GM19238 (cell line): ENCODE results near the gene MTRFR.
"Not testable (repeated sequence)": the region's sequence is repeated elsewhere in the genome, so short reads cannot be mapped to it uniquely, and the experiment has no call there.

Experiments used
- DNase-seq: peaks from one replicate; pipeline ENCODE4 v3.0.0; 2011; ENCODE audit warnings: low spot score; ENCODE audit not compliant: insufficient read length

MTRFR gene

DNA sequence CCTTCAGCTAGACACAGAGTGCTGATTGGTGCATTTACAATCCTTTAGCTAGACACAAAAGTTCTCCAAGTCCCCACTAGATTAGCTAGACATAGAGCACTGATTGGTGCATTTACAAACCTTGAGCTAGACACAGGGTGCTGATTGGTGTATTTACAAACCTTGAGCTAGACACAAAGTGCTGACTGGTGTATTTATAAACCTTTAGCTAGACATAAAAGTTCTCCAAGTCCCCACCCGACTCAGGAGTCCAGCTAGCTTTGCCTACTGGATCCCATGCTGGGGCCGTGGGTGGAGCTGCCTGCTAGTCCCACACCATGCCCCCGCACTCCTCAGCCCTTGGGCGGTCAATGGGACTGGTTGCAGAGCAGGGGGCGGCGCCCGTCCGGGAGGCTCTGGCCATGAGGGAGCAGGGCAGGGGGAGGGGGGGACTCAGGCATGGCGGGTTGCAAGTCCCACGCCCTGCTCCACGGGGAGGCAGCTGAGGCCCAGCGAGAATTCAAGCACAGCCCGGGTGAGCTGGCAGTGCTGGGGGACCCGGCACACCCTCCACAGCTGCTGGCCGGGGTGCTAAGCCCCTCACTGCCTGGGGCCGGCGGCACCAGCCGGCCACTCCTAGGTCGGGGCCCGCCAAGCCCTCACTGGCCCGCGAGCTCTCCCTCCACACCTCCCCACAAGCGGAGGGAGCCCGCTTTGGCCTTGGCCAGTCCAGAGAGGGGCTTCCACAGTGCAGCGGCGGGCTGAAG, 15.9 kb downstream of the MTRFR start:
- DNase-seq = not testable (repeated sequence)

DNA sequence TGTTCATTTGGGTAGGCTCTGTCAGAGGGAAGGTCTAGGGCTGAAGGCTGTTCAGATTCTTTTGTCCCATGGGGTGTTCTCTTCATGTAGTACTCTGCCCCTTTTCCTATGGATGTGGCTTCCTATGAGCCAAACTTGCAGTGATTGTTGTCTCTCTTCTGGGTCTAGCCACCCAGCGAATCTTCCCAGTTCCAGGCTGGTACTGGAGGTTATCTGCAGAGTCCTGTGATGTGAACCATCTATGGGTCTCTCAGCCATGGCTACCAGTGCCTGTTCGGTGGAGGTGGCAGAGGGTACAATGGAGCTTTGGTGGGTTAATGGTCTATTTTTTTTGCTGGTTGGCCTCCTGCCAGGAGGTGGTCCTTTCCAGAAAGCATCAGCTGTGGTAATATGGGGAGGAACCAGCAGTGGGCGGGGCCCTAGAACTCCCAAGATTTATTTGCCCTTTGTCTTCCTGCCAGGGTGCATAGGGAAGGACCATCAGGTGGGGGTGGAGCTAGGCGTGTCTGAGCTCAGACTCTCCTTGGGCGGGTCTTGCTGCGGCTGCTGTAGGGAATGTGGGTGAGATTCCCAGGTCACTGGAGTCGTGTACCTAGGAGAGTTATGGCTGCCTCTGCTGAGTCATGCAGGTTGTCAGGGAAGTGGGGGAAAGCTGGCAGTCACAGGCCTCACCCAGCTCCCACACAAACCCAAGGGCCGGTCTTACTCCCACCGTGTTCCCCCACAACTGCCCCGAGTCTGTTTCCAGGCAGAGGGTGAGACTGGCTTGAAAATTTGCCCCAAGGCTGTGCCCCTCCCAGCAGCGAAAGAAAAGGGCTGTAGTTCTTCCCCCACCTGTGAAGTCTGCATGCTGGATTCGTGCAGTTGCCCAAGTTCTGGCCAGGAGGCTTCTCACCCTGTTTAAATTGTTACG, 17.5 kb downstream of the MTRFR start:
- no peak for DNase-seq

DNA sequence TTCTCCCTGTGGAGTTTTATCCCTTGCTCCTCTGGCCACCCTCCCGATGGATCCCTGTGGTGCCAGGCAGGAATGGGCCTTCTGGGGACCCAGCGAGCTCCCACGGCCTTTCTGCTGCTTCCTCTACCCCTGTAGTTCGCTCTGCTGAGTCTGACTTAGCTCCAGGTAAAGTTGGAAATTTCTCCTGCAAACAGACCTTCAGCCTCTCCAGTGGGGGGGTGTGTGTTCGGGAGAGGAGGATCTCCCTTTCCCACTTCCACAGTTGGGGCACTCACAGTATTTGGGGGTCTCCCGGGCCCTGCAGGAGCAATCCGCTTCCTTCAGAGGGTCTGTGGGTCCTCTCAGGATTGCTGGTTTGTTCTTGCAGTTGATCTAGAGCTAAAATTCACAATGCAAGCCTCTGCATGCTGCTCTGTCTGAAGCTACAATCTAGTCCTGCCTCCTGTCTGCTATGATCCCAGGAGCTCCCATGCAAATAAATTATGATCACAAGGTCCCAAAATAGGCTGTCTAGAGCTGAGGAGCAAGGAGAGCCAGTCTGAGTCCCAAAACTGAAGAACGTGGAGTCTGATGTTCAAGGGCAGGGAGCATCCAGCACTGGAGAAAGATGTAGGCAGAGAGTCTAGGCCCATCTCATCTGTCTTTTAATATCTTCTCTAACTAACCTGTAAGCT, 18.3 kb downstream of the MTRFR start:
- no peak for DNase-seq

DNA sequence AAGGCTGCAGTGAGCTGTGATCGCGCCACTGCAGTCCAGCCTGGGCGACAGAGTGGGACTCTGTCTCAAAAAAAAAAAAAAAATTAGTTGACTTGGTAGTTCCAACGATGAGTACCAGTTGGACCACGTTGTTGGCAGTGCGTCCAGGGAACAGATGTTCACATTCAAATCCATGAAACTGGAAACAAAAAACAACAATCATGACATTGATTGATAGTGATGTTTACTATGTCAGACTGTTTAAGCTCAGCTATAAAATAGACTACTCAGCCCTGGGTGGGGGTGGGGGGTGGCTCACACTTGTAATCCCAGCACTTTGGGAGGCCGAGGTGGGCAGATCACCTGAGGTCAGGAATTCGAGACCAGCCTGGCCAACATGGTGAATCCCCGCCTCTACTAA, 19.1 kb downstream of the MTRFR start:
- not testable (repeated sequence) for DNase-seq

DNA sequence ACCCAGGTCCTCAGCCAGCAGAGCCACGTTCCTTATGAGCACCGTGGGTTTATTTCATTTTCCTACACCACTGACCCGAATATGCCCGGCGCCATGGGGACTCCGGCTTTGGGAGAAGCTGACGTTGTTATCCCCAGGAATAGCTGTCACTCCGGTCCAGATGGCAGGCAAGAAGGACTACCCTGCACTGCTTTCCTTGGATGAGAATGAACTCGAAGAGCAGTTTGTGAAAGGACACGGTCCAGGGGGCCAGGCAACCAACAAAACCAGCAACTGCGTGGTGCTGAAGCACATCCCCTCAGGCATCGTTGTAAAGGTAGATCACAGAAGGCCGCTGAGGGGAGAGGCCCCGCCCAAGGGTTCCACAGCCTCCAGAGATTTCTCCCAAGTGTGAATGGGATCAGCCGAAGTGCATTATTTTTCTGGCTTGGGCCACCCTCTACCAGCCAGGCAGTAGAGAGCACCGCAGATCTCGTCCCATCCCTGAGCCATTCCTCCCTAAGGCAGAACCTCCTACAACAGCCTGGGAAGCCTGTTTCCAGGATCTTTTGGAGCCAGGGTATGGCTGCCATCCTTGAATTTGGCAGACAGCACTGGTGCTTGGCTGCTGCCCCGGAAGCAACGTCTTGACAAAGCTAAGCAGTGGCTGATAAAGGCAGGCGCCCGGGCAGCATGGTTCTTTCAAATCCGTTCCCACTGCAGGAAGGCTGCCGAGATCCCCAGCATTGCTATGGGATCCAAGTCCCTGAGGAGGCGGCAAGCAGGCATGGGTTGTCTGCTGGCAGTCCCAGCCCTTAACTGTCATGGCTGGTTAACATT, 20.6 kb downstream of the MTRFR start:
- DNase-seq = no peak

DNA sequence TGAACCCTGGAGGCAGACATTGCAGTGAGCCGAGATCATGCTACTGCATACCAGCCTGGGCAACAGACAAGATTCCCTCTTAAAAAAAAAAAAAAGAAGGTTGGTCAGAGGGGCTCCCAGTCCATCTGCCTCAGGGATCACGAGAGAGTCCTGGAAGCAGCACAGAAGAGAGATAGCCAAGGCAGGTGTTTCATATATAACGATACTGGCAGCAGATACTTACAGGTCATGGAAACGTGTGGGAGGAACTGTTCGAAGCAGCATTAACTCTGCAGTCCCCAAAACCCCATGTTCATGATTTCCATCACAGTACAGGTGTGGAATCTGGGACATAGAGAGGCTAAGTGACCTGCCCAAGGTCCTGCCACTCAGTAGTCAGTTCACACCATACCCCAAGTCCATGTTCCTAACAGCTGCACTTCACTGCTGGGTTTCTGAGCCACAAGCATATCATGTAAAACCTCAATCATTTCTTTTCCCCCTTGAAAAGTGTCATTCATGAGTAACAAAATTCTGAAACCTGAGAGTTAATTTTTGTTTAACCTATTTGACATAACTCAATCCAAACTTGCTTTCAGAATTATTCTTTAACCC, 21.7 kb downstream of the MTRFR start:
- no peak for DNase-seq

DNA sequence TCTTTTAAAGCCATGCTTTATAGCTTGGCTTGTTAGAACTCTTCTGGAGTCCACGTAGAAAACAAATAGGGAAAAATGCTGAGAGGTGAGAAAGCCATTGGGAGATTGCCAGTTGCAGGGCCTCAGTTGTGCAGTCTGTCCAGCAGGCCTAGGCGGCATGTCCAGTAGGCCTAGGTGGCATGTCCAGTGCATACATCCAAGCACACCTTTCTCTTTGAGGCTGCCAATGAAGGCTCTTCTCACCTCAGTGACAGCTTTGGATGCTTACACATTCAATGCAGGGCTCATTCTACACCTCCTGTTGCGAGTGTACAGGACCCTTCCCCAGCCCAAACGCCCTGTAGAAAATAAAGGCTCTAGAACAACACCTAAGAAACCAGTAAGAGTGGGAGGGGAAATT, 25.4 kb downstream of the MTRFR start:
- DNase-seq = no peak

DNA sequence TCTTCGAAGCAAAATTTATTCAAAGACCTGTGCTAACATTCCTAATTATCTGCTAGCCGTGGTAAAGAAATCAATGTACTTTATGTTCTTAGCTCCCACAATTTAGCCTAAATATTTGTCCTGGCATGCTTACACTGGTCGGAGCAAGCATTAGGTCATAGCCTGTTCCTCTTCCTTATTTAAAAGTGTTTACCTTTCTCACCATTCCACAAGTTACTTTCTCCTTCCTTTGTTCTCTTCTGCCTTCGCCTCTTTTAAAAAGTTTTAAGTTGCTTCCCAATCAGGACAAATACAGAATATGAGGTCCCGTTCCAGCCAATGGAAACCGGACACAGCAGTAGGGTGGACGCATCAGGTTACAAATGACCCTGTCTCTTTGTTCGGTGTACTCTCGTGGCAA, 26.8 kb downstream of the MTRFR start:
- no peak for DNase-seq

DNA sequence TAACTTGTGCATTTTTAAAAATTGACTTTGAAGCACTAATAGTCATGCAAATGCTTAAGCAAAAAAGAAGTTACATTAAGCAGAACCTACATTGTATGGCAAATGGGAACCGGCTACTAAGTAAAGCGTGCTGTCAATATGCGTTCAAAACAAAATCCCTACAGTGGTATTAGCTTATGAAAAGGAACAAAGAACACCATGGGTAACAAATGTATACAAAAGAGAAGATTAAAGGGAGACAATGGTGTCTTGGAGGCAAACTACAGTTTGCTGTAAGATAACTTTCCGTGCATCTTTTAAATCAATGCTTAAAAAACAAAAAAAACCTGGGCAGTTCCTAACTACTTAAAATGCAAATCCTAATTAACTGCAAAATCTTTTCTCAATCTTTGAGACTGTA, 28.0 kb downstream of the MTRFR start:
- no peak for DNase-seq

DNA sequence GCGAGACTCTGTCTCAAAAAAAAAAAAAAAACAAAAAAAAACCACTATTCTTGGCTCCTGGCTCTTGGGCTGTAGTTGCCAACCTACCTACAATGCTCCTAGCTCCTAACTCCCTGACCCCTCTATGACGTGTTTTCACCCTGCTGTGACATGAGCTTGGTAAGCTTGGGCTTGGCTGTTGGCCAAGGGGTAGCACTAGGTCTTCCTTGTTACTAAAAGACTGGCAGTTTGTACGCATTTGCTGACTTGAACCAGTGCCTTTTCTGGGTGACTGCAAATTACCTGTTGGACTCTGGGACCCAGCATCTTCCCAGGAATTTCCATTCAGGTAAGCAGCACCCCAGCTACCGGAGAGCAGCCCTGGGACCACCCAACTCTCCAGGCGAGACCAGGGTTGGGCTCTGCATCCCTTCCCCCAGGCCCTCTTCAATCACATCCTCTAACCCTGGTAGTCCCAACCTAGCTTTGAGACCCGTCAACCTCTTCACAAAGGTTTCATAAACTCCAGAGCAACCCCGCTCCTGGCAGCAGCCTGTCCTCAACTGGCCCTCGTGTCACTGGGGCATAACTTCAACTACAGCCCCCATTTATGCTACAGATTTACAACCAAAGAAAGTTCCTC, 30.1 kb downstream of the MTRFR start:
- no peak for DNase-seq

DNA sequence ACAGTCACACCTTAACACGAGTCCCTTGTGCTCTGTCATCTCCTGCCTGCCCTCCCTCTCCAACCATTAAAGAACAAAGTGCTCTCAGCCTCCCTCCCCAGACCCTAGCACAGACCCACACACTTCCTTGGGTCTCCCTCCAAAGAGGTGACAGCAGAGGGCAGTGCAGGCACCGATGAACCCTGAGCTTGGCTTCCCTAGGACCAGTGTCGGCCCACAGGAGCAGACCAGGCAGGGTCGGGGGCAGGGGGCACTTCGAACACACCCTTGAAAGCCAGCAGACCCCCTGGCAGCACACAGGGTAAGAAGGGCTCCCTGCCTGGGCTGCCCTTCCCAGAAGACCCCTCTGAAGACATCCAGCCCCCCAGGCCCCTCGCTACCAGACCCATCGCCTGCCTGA, 31.4 kb downstream of the MTRFR start:
- DNase-seq = no peak

DNA sequence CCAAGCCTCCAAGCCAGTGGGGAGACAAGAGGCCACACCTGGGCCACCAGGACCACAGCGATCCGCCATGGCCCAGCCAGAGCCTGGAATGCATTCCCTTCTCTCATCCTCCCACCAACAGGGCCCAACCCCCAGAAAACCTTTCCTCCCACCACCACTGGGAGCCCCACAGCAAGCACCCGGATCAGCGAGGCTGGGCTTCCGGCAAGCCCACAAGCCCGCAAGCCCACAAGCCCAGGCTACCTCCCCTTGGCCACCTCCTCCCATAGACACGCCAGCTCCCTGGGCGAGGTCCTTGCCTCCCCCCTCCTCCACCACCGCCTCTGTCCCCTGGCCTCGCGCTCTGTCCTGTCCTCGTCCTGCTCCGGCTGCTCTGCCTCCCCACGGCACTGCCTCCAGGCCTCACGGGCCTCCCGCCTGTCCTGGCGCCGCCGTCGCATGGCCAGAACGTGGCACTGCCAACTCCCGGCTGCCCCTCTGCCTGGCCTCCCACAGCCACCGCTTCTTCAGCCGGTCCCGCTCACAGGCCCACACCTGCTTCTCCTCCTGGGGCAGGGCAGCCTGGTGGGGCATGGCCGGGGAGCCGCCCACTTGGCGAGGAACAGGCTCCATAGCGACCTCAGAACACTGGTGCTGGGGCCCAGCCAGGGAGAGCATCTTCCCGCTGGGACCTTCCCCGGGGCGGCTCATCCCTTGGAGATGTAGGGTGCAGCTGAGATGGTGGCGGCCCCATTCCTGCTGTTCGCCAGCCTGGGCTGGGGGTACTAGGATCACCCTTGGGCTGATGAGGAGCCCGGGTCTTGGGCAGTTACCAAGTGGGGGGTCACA, 32.8 kb downstream of the MTRFR start:
- DNase-seq = no peak

DNA sequence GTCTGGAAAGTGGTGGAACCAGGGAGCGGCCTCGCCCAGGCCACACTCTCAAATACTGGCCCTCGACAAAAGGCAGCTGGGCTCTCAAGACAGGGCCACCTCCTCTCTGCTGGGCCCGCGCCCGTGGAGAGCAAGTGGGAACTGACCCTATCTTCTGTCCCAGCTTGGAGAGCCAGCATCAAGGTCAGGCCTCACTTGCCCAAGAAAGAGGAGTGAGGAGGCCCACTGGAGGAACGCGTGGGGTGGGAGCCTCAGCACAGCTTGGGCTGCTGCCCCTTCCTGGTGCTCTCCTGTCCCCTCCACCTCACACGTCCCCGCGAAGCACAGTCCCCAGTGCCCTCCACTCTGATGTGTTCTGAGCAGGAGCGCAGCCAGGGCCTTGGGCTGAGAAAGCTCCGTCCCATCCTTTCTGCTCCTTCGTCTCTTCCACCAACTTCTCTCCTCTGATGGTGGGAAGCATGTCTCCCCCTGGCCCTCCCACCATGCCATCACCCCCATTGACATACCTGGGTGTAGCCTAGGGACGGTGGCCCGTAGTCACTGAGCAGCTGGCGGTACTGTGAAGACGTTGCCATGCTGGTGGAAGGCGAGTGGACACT, 33.5 kb downstream of the MTRFR start:
- DNase-seq = no peak

DNA sequence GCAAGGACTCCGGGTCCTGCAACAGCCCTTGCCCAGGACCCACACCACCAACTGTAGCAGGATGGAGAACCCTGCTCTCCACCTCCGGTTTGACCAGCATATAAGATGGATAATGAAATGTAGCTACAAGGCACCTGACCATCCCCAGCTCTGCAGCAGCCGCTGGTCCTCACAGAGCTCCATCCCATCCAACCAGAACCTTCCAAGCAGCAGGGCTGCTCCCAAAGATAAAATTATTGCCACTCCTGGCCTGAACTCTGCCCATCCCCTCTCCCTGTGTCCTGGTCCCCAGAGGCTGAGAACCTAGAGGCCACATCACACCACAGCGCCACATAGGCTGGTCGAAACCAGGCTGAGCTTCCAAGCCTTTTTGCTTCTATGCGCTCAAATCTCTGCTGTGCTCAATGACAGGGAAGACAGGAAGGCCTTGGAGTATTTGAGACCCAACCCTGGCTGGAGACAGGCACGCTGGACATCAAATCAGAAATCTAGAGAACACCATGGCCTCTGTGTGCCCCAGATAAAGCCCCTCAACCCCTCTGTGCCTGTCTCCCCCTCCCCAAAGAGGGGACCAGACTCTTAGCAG, 34.2 kb downstream of the MTRFR start:
- DNase-seq = no peak

DNA sequence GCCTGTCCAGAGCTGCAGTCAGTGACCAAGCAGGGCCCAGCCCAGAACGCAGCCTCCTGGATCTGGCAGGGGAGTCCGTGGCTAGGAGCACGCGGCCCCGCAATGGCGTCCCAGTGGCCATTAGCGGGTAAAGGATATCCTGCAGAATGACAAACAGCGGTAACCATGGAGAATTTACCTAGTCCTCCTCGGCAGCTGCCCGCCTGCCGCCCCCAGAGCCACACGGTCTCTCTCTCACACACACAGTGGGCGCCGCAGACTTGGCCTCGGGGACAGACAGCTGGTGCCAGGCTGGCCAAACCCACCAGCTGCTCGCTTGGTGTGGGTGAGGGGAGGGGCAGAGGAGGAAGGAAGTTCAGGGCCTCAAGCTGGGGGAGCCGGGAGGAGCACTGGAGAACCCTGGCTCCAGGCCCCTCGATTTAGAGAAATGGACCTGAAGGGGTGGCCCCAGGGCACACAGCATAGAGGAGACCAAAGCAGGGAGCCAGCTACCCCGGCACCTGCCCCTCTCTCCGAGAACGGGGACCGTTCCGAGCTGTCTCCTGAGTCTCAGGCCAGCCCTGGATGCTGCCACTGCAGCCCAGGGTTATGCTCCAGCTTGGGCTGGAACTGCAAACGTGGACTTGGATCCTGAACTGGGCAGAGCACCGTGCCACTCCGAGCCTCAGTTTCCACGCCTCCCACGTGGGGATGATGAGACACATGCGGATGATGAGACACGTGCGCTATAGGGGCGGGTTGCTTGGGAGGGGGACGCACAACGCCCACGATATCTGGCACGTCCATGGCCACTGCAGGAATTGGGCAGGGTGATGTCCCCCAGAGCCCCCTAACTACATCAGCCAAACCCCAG, 35.0 kb downstream of the MTRFR start:
- no peak for DNase-seq

DNA sequence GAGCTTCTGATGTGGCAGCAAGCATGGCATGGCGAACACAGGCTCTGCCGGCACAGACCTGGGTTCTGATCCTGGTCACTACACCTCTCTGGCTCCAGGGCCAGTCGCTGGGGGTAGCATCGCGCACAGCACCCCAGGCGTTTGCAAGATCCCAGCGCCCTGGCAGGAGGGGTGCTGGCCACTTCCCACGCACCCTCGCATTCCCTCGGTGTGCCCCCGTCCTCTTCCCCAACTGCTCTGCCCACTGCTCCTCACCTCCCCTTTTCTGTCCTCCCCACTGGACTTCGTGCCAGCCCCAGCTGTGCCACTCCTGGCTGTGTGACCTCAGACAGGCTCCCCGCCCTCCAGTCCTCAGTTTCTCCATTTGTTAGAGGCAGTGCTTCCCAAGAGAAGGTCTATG, 35.6 kb downstream of the MTRFR start:
- DNase-seq = no peak

DNA sequence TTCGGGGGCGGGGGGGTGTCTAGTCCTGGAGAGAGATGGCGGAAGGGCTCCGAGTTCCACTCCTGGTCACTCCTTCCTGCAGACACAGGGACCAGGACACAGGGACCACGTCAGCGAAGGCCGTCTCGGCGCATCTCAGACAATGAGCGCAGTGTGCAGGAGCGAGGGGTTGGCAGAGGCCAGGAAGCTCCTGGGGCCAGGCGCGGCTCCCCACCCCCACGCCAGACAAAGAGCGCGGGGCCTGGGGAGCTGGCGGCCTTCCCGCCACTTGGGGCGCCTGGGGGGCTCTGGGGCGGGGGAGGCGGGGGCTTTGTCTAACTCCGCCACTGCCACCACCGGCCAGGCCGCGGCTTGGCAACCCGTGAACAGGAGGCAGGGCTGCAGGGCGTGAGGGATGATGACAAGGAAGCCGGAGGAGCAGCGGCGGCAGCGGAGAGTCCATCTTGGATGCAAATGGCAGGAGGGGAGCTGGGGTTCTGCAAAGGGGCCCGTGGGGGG, 36.2 kb downstream of the MTRFR start:
- DNase-seq = peak; percentile 62

DNA sequence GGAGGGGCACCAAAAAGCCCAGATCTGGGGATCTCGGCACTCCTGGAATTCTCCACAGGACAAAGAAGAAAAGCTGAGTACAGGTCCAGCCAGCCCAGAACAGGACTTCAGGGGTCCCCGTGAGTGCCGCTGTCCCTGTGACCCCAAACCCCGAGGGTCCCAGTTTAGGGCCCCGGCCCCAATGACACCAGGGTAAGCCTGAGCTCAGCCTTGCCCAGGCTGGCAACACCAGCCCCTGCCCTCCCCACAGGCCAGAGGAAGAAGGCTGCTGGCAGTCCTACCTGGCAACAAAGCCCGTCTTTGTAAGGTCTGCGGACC, 36.6 kb downstream of the MTRFR start:
- no peak for DNase-seq
